NT2/D1 (cell line): Measurements from ENCODE around the gene CLDN22.

Source experiments
- YY1 ChIP-seq: IDR thresholded peaks from 2 replicates; pipeline ENCODE4 v1.6.1; 2011; ENCODE audit not compliant: insufficient read length, insufficient read depth
- ZNF274 ChIP-seq: IDR thresholded peaks from 2 replicates; pipeline ENCODE4 v1.6.1; 2011; ENCODE audit warnings: mild to moderate bottlenecking, low read depth, low read length

DNA sequence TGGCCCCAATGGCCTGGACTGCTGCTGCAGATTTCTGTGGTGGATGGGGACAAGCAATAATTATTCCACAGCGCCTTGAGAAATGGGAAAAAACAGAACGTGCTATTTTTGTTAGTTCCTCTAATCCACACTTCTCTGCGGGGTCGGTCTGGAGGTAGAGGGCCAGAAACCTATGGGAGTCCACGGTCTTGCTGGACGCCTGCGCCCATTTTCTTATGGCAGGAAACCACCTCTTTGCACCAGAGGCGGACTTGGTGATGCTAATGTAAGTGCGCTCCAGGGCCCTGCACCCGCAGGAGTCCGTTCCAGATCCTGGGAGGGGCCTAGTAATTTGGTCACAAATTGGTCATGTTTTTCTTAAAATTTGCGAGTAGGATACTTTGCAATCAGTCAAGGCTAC lies 28.1 kb upstream of the CLDN22 start:
- TF ChIP-seq YY1 (no peak), ZNF274 (no peak)
